Transverse colon (tissue), 3 donors: ENCODE measurements around the gene USP13.

Source experiments
- POLR2A ChIP-seq: fragments of 450-650 bp; IDR thresholded peaks from one replicate; pipeline ENCODE4 v1.6.1; 2016; ENCODE audit warnings: antibody characterized with exemption, mild to moderate bottlenecking, moderate library complexity
- TF ChIP-seq, protein P1 (sequence below), 5 experiments: fragments of 200-600 bp in 3 of 5; fragments of 450-650 bp in 2 of 5; sonication (generic) in 3 of 5; IDR thresholded peaks; 1 replicate in 2 of 5; 2 replicates in 3 of 5; pipeline ENCODE4 v1.5.1; 2016 to 2017; ENCODE audit warnings: antibody characterized with exemption in 5 of 5, inconsistent platforms in 3 of 5, mild to moderate bottlenecking in 2 of 5, moderate library complexity in 1 of 5

- TF ChIP-seq POLR2A, result no peak
- TF ChIP-seq, protein P1, sequence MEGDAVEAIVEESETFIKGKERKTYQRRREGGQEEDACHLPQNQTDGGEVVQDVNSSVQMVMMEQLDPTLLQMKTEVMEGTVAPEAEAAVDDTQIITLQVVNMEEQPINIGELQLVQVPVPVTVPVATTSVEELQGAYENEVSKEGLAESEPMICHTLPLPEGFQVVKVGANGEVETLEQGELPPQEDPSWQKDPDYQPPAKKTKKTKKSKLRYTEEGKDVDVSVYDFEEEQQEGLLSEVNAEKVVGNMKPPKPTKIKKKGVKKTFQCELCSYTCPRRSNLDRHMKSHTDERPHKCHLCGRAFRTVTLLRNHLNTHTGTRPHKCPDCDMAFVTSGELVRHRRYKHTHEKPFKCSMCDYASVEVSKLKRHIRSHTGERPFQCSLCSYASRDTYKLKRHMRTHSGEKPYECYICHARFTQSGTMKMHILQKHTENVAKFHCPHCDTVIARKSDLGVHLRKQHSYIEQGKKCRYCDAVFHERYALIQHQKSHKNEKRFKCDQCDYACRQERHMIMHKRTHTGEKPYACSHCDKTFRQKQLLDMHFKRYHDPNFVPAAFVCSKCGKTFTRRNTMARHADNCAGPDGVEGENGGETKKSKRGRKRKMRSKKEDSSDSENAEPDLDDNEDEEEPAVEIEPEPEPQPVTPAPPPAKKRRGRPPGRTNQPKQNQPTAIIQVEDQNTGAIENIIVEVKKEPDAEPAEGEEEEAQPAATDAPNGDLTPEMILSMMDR (IDR thresholded peaks at IDR 0.05), result no peak
These were observed 36.0 kb downstream of the USP13 start for GRCh38 chr3:179688850-179689249.
